ENCODE measurements around the gene CREB5.

Gene CREB5

DNA sequence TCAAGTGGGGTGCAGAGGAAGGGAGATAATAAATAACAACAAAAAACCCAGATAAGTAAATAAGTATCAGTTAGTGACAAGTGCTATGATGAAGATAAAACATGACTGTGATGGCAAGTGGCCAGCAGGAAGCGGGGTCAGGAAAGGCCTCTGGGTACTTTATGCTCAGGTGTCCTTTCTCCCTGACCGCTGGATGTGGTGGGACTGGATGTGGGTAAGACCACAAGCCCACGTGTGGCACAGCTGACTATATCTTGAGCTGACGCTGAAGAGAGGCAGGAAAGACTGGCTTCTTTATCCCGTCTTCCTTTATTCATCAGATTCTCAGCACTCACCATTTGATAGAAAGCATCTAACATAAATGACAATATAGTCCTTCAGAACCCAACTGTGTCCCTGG lies 87.8 kb downstream of the CREB5 start:
- TF ChIP-seq, protein P1, sequence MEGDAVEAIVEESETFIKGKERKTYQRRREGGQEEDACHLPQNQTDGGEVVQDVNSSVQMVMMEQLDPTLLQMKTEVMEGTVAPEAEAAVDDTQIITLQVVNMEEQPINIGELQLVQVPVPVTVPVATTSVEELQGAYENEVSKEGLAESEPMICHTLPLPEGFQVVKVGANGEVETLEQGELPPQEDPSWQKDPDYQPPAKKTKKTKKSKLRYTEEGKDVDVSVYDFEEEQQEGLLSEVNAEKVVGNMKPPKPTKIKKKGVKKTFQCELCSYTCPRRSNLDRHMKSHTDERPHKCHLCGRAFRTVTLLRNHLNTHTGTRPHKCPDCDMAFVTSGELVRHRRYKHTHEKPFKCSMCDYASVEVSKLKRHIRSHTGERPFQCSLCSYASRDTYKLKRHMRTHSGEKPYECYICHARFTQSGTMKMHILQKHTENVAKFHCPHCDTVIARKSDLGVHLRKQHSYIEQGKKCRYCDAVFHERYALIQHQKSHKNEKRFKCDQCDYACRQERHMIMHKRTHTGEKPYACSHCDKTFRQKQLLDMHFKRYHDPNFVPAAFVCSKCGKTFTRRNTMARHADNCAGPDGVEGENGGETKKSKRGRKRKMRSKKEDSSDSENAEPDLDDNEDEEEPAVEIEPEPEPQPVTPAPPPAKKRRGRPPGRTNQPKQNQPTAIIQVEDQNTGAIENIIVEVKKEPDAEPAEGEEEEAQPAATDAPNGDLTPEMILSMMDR (IDR thresholded peaks at IDR 0.05; ENCODE audit: low read depth, low read length): no peak
- no peak for DNase-seq (ENCODE audit: low read depth in 2 of 2)

DNA sequence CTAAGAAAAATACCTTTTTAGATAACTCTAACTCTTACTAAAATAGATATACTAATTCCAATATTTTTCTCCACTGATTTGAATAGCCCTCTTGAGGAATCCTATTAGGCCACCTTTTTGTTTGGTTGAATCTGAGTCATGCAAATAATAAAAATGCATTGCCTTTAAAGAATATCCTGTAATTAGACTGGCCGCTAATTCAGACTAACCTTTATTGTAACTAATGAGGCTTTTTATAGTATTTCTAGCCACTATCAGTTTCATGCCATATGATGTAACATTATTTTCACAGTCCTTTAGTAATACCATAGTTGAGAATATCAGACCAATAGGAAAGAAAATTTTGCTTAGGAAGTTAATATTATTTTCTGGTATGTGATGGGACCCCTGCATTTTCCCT lies 90.1 kb downstream of the CREB5 start:
- no peak overlapping the region for H3K4me3 ChIP-seq (replicated peaks in 1 of 2; ENCODE audit: low read depth in 2 of 2, low read length in 2 of 2)
- TF ChIP-seq, protein P1 (IDR thresholded peaks at IDR 0.05; ENCODE audit: low read depth, low read length): no peak
- DNase-seq (ENCODE audit: low read depth in 2 of 2): no peak

More for the DNA sequence above, 87.8 kb downstream of the CREB5 start:
- no peak overlapping the region for H3K4me3 ChIP-seq (replicated peaks in 1 of 2; ENCODE audit: low read depth in 2 of 2, low read length in 2 of 2)

DNA sequence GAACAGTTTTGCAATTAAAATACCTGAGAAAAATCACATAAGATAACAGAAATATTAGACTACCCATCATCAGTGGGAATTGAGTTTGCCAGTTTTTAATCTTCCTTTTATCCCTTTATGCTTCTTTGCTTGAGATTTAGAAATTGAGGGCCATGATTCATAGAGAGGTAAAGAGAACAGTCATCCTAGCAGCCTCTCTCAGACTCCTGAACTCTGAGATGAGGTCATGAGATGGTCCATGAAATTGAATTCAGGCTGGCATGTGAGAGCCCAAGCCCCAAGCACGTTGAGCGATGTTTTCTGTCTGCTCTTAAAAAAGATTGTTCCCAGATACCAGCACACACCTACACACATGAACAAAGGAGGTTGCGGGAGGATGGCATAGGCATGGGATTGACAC lies 91.1 kb downstream of the CREB5 start:
- no peak overlapping the region for H3K4me3 ChIP-seq (replicated peaks in 1 of 2; ENCODE audit: low read depth in 2 of 2, low read length in 2 of 2)
- TF ChIP-seq, protein P1 (IDR thresholded peaks at IDR 0.05; ENCODE audit: low read depth, low read length): no peak
- DNase-seq (ENCODE audit: low read depth in 2 of 2): peak in 1 of 2 donors; percentile 2

DNA sequence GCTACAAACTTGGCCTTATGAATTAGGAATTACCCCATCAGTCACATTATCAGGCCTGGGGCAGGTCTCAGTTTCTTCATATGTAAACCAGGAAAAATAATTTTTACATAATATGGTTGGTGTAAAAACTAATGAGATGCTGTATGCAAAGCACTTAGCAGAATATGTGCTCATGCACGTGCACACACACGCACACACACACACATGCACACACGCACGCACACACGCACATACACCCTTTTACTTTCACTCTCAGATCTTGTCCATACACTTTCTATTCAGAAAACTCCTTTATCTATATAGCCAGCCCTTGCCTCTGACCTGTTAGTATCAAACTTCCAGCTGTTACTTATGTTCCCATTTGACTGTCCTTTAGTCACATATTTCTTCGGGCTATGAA lies 92.7 kb downstream of the CREB5 start:
- no peak overlapping the region for H3K4me3 ChIP-seq (replicated peaks in 1 of 2; ENCODE audit: low read depth in 2 of 2, low read length in 2 of 2)
- TF ChIP-seq, protein P1 (IDR thresholded peaks at IDR 0.05; ENCODE audit: low read depth, low read length): no peak
- DNase-seq (ENCODE audit: low read depth in 2 of 2): no peak

DNA sequence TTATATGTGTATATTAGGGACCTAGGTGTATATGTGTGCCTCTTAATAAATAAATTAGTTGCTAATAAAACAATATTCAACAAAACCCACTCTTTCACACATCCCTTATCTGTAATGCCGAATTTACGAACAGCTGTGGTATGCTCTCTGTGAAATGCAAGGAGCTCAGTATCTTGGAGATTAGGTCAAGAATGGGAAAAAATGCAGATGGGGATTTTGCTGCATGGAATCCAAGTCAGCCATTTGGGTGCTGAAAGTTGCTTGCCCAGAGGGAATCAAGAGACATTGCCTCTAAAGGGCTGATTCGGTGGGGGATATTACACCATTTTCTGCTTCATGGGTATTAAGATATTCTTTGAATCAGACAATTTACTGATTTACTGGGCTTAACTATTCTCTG lies 93.5 kb downstream of the CREB5 start:
- H3K4me3 ChIP-seq (replicated peaks in 1 of 2; ENCODE audit: low read depth in 2 of 2, low read length in 2 of 2): no peak overlapping the region
- TF ChIP-seq, protein P1 (IDR thresholded peaks at IDR 0.05; ENCODE audit: low read depth, low read length): no peak
- DNase-seq (ENCODE audit: low read depth in 2 of 2): no peak

DNA sequence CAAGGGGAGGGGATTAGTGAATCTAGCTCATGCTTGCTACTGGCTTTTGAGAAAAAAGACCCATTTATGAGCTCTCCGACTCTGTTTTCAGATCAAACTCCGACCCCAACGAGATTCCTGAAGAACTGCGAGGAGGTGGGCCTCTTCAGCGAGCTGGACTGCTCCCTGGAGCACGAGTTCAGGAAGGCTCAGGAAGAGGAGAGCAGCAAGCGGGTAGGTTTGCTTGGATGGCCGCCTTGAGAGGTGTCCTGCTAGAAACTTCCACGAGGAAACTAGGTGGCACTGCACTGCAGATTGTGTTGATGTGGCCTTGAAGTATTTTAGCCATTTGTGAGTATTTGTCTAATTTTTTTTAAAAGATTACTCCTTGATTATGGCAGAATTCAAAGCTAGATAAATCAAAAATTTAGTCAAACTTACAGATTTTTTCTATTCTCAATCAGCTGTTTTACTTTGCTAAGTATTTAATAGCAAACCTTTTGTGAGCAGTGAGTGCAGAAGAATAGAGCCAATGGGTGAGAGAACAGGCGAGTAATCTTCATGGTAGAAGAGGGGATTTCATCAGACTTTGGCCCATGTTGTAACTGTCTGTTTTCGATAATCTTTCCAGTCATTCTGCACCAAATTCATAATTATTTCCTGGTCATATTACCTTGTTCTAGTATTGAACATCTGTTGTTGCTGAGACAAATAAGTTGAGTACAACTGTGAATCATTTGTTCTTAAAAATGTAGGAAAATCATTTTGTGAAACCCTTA lies 95.4 kb downstream of the CREB5 start:
- TF ChIP-seq, protein P1 (IDR thresholded peaks at IDR 0.05; ENCODE audit: low read depth, low read length): no peak
- no peak overlapping the region for H3K4me3 ChIP-seq (replicated peaks in 1 of 2; ENCODE audit: low read depth in 2 of 2, low read length in 2 of 2)
- DNase-seq (ENCODE audit: low read depth in 2 of 2): no peak
